GM18858 (cell line): ENCODE results near the gene ZCCHC13.
"Not testable (repeated sequence)": the region's sequence is repeated elsewhere in the genome, so short reads cannot be mapped to it uniquely, and the experiment has no call there.

Source experiments
- ATAC-seq: cut with Tn5 transposase; IDR thresholded peaks from one replicate; pipeline ENCODE4 v1.9.1; 2021; ENCODE audit not compliant: unreplicated experiment

The ZCCHC13 gene

DNA sequence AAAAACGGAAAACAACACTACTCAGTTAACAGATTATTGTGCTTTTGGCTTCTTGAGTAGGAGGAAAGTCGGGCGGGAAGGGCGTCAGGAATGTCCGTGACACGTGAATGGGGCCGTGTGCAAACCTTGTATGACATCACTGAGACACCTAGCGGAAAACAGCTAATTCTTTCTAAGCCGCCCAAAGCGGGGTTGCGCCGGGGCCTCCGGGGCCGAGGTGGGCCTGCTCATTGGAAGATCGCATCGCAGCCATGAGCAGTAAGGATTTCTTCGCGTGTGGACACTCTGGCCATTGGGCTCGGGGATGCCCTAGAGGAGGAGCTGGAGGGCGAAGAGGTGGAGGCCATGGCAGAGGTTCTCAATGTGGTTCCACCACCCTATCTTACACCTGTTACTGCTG lies at the start of gene ZCCHC13:
Gene ZCCHC13, plus strand, starts transcription at position 165 of the 400 bp plus-strand sequence. Its CDS starts 87 bp downstream, at position 252.
- ATAC-seq = no peak

- not testable (repeated sequence) for ATAC-seq
Measured at GRCh38 chrX:74258111-74258510, 45.9 kb upstream of the ZCCHC13 start.

GRCh38 chrX:74259885-74260491 lies 44.0 kb upstream of the ZCCHC13 start:
- no peak for ATAC-seq

GRCh38 chrX:74262452-74263209 lies 41.3 kb upstream of the ZCCHC13 start:
- no peak for ATAC-seq

- no peak for ATAC-seq
Measured at GRCh38 chrX:74270393-74270792, 33.6 kb upstream of the ZCCHC13 start.

- ATAC-seq = peak; percentile 78
Measured at GRCh38 chrX:74272230-74272629, 31.8 kb upstream of the ZCCHC13 start.

GRCh38 chrX:74274516-74274915 lies 29.5 kb upstream of the ZCCHC13 start:
- no peak for ATAC-seq

GRCh38 chrX:74277320-74277719 lies 26.7 kb upstream of the ZCCHC13 start:
- no peak for ATAC-seq

- no peak for ATAC-seq
Measured at GRCh38 chrX:74277846-74278245, 26.1 kb upstream of the ZCCHC13 start.

DNA sequence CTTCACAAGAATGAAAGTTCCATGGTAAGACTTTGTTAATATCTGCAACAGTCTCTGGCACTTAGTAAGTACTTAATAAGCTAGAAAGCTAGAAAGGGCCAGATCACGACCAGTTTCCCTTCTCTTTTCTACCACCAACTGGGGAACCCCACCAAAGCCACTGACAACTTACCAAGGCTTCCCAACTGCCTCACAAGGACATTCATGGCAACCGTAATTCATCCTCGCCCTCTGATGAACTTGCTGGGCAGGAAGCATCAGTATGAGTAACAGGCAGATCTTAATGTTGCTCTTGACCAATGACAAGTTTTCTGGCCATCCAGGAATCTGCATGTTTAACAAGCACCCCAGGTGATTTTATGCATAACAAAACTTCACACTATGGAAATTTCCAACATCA lies 23.2 kb upstream of the ZCCHC13 start:
- ATAC-seq = peak; percentile 65

DNA sequence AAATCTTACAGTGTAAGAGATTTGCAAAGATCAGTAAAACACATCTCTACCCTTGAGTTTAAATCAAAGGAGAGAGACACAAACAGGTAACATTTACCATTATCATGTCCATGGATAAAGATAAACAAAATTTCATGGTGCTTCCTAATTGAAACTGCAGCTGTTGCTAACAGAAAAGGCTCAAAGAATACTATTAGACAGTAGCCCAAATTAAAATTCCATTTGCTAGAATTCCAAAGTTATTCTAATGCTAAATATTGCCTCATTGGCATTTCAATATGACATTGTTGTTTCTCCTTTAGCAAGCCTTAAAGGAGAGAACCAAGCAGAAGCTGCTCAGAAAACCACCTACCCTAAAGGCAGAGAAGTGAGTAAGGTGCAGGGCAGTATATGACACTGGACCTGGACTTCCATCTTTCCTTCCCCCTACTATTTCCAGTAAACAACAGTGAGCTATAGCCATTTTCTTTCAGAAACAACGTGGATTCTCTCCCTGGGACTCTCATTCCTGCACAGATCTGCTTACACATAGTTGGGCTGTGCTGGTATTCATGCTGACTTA lies 19.5 kb upstream of the ZCCHC13 start:
- ATAC-seq = no peak

GRCh38 chrX:74286950-74287740 lies 16.8 kb upstream of the ZCCHC13 start:
- no peak for ATAC-seq

DNA sequence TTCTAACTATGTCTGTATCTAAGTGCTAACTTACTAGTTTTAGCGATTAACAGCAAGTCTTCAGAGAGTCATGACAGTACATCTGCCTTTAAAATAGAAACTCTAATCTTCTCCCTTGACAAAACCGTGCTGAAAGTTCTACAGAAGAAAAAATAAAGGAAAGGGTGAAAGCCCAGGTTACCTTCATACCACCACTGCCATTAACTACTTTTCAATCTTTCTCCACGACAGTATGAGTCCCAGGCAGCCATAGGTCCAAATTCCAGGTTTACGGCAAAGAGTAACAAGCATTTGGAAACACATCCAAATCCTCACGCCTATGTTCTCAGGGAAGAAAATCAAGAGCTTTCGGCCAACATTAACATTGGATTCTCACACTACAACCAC lies 12.4 kb upstream of the ZCCHC13 start:
- ATAC-seq = no peak

DNA sequence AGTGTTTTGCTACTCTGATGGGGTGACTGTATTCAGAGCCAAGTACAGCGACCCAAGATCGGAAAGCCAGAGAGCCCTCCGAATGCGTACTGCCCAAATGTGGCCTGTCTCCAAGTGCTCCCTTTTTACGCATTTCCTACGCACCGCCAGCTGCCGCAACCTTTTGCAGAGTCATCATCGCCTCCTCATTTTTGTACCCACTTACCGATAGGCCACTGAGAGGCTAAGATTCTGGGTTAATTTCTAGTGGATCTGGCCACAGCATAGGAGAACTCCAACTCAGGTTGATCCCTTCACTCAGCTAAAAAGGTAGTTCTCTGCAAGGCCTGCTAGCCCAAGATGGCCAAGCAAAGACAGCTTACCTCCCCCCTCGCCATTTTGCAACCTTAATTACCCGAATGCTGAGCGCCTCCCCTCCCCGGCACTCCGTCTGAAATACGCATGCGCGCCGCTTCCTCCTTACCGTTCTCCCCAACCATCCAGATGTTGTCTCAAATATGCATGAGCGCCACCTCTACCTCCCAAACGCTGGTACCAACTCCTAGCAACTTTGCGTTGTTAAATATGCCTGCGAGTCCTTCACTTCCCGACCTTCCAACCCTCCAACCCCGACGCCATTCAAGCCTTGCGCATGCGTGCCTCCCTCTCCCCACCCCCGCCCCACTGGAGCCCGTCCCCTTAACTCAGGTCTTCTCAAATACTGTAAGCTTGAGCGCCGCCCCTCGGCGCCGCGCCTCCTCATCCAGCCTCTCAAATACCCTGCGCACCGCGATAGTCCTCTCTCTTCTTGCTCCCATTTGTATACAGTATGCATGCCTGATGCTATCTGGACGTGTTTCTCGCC lies 11.8 kb upstream of the ZCCHC13 start:
- peak; percentile 85 for ATAC-seq

GRCh38 chrX:74292808-74293123 lies 11.2 kb upstream of the ZCCHC13 start:
- ATAC-seq = no peak

DNA sequence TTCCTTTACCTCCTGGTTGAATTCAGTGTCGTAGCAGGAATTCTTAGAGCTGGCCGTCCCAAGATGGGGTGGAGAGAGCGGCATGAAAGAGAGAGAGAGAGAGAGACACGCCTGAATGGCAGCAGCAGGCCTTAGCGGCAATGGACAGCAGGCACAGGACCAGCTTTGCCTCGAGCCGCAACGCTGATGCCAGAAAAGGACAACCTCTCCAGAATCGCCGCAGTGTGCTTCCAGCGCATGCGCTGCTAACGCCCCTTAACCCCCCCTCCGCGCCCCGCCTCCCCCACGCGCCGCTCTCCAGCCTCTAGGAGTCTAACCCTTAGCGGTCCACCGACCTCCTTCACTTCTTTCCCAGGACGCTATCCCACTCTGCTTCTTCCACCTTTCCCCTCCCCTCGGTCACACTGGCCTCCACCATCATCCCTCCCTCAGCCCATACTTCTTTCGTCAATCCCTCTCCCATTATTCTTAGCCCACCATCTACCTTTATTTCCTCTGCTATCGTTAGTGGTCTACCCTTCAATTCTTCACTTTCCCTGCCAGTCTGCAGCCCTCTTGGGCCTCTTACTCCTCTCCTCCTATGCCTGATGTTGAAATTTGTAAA lies 10.5 kb upstream of the ZCCHC13 start:
- ATAC-seq = no peak

DNA sequence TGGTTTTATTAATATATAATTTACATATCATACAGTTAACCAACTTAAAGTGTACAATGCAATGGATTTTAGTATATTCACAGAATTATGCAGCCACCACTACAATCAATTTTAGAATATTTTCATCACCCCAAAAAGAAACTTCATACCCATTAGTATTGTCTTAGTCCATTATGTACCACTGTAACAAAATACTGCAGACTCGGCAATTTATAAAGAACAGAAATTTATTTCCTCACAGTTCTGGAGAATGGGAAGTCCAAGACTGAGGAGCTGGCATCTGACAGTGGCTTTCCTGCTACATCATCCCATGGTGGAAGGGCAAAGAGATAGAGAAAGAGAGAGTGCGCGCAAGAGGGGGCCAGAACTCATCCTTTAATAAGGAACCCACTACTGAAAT lies 8.9 kb upstream of the ZCCHC13 start:
- no peak for ATAC-seq

GRCh38 chrX:74297766-74298165 lies 6.2 kb upstream of the ZCCHC13 start:
- ATAC-seq = no peak

GRCh38 chrX:74300869-74301268 lies 3.1 kb upstream of the ZCCHC13 start:
- no peak for ATAC-seq

GRCh38 chrX:74318672-74319071 lies 14.7 kb downstream of the ZCCHC13 start:
- no peak for ATAC-seq
